Cardiac fibroblast (primary cell): ENCODE results near the gene HOXA4.

ENCODE experiments used
- DNase-seq, 2 donors: peaks; one replicate each; pipeline versions ENCODE4 v3.0.0 to v3.0.0-alpha.2; 2010; ENCODE audit warnings: low read depth in 2 of 2
- H3K4me3 ChIP-seq, 2 donors: replicated peaks in 1 of 2; 1 replicate in 1 of 2; 2 replicates in 1 of 2; pipeline ENCODE4 v1.5.1; 2011; ENCODE audit warnings: low read depth in 2 of 2, low read length in 2 of 2, mild to moderate bottlenecking in 2 of 2, moderate library complexity in 1 of 2
- TF ChIP-seq, protein P1 (sequence below): IDR thresholded peaks from one replicate; pipeline ENCODE4 v1.5.1; 2011; ENCODE audit warnings: low read depth, mild to moderate bottlenecking, low read length, inconsistent platforms

Gene HOXA4

DNA sequence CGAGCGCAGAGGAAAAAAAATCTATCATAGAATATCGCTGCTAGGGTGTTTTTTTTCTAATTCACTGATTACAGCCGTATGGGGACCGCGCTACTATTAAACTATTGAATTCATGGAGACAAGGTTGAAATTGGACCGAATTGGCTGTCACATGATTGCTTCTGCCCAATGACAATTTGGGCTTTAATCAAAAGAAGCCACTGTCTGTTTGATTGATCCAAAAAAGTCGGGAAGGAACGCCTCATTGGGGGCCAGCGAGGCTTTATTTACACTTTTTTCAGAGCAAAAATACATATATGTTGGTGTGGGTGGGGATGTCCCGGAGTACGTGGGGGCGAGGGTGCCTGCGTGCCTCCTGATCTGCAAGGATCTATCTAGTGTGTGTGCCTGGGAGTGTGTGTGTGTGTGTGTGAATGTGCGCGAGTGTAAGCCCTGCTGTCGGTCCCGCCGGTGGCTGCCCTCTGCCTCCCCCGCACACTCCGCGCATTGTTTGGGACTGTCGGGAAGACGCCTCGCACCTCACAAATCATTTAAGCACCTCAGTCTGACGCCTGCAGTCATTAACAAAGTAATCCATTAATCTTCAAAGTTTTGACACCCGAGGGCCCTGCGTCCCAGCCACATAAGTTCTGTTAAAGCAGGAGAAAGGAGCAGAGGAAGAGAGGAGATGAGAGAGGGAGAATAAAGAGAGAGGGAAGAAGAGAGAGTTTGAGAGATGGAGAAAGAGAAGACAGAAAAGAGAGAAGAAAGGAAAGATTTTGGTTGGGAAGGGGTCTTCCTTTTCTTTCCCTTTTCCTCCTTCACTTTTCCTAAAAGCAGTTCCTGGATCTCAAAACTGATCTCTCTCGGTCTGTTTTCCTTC lies 27.7 kb downstream of the HOXA4 start, which contains the start of gene HOXA2:
Gene HOXA2 (minus strand): TSS at position 103 of the 862 bp plus-strand sequence. CDS start 183 bp downstream, outside the sequence.
- H3K4me3 ChIP-seq, result no peak within 1 kb of the TSS

DNA sequence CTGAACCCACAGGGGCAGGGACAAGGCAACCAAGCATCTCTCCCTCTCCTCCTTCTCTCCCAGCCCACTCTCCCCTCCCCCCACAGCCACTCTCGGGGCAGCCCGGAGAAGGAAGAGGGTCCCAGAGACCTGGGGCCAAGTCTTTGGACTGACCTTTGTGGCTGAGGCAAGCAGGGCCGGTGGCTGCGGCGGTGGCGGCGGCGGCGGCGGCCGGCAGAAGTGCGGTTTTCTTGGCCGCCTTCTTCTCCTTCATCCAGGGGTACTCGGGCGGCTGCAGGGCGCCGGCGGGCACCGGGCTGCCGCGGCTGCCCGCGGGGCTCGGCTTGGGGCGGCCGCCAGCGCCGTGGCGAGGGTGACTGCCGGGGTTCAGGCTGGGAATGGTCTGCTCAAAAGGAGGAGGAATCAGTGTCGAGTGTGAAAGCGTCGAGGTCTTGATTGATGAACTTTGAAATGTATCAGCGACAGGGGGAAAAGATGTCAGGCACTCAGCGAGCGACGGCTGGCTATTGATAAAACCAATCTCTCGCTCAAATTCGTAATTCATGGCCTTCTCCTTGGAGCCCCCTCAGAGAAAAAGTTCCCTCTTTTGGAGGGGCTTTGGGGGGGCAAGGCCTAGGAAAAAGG lies 28.5 kb downstream of the HOXA4 start:
- no peak overlapping the region for H3K4me3 ChIP-seq
- DNase-seq, result no peak
- TF ChIP-seq, protein P1, sequence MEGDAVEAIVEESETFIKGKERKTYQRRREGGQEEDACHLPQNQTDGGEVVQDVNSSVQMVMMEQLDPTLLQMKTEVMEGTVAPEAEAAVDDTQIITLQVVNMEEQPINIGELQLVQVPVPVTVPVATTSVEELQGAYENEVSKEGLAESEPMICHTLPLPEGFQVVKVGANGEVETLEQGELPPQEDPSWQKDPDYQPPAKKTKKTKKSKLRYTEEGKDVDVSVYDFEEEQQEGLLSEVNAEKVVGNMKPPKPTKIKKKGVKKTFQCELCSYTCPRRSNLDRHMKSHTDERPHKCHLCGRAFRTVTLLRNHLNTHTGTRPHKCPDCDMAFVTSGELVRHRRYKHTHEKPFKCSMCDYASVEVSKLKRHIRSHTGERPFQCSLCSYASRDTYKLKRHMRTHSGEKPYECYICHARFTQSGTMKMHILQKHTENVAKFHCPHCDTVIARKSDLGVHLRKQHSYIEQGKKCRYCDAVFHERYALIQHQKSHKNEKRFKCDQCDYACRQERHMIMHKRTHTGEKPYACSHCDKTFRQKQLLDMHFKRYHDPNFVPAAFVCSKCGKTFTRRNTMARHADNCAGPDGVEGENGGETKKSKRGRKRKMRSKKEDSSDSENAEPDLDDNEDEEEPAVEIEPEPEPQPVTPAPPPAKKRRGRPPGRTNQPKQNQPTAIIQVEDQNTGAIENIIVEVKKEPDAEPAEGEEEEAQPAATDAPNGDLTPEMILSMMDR, result no peak

More for the DNA sequence above, 27.7 kb downstream of the HOXA4 start, which contains the start of gene HOXA2:
- TF ChIP-seq, protein P1, result no peak
- DNase-seq, result no peak

DNA sequence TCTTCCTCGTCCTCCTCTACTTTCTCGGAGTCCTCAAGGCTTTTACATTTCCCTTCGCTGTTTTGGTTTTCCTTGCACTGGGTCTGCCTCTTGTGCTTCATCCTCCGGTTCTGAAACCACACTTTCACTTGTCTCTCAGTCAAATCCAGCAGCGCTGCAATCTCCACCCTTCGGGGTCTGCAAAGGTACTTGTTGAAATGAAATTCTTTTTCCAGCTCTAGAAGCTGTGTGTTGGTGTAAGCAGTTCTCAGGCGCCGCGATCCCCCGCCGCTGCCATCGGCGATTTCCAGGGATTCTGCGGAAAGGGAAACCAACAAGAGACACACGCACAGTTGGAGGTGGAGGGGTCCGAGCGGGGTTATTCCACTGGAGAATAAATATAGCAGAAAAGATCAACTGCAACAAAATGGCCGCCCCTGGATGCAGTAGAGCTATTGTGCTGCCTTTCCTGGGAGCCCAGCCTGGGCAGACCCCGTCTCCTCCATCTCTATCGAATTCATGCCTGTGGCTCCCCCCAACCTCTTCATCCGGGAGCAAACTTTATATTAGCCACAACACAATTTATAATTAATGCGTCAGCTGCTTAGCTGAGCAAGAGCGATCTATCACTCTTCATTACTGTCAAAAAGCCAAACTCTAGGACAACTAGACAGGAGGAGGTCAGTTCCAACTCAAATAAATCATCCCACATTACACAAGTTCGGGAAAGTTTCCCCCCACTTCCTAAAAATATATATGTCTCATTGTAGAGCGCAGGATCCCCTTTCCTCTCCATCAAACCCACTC lies 29.2 kb downstream of the HOXA4 start:
- TF ChIP-seq, protein P1, result no peak
- no peak for DNase-seq
- H3K4me3 ChIP-seq, result no peak overlapping the region

DNA sequence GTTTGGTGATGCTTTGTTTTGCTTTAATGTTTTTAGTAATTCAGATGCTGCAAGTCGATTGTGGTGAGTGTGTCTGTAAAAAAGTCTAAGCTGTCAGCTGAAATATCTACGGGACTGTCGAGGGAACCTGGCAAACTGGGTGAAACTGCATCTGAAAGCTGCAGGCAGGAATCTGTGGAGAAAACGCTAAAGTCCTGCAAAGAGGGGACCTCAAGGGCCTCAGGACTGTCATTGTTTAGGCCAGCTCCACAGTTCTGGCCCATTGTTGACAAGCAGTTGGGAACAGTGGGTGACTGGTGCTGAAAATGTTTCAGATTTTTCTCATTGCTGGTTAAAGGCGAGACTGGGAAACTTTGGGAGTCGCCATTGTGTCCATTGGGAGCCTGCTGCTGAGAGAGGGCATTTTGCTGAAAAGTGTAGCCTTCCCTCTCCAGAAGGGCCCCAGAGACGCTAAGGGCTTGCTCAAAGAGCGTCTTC lies 29.8 kb downstream of the HOXA4 start:
- H3K4me3 ChIP-seq, result no peak overlapping the region
- no peak for DNase-seq
- TF ChIP-seq, protein P1, result no peak

DNA sequence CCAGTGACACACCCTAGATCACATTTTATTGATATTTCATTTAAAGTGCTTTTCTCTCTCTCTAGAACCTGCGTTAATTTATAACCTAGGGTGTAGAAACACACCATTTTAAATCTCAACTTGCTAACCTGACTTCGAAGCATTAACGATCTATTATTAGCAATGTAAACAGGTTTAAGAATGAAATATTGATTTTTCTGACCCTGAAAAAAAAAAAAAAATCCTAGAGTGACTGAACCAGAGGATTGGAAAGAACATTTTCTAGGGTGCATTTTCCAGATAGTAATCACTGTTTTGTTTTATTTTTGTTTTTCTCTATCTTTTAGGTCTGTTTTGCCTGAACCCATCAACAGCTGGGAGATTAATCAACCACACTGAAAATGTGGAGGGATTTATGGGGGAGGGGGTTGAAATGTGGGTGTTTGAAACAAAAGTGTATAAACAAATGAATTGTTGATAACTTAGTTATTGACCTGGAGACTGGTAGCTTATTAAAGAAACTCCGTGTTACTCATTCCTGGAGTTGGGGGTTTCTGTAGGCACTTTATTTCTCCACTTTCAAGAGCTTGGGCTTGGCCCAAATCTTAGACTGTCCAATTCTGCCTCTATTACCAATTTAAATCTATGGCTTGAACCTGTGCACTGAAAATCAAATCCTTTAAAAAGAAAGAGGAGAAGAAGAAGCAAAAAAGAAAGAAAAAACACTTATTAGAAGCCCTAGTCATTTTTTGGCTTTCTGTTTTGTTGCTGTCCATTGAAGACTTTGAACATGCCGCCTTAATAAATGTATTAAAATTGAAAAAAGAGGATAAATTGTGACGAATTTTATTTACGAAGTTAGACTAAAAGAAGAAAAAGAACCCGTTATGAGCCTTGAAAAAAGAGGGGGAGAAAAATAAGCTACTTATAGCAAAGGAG lies 30.8 kb downstream of the HOXA4 start:
- H3K4me3 ChIP-seq, result no peak overlapping the region
- TF ChIP-seq, protein P1, result no peak

More for the DNA sequence above, 30.8 kb downstream of the HOXA4 start:
- DNase-seq, result no peak
